NCI-H1694 treated with DMSO at 0.1 percent for 48 hours (cell line): ENCODE data around the gene C10orf90.

Experiments
- DNase-seq: peaks from one replicate; lab custom pipeline; 2025; lab: John Stamatoyannopoulos, UW

The C10orf90 gene

DNA sequence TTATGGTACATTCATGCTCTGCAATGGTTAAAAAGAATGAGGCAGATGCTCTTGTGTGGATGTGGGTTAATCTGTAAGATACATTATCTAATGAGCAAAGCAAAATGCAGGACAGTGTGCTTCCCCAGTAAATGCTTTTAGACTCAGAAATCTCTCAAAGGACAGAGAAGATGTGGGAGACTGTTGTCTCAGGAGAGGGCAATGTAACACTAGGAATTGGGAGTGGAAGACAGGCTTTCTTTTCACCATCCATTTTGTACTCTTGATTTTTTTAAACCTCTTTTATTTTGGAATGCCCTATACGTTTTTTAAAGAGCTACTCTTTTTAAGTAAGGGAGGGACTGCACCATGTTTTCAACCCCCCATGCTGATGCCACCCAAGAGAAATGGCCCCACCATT is 204.7 kb downstream of the C10orf90 start:
- no peak for DNase-seq

DNA sequence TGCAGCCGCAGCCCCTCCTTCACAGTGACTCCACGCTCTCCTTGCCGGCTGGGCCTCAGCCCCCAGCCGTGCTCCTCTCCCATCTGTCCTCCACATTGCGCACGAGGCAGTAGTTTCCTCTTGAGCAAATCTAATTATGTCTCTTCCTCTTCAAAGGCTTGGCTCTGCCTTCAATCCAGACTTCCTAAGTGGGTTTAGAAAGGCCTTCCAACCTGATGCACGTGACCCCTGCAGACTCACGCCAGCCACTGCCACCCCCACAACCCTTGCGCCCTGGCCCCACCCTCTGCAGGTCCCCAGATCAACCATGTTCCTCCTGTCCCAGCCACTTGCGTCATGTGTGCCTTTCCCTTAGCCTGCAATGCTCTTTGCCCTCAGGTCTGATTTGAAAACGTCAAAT is 207.2 kb downstream of the C10orf90 start:
- no peak for DNase-seq

DNA sequence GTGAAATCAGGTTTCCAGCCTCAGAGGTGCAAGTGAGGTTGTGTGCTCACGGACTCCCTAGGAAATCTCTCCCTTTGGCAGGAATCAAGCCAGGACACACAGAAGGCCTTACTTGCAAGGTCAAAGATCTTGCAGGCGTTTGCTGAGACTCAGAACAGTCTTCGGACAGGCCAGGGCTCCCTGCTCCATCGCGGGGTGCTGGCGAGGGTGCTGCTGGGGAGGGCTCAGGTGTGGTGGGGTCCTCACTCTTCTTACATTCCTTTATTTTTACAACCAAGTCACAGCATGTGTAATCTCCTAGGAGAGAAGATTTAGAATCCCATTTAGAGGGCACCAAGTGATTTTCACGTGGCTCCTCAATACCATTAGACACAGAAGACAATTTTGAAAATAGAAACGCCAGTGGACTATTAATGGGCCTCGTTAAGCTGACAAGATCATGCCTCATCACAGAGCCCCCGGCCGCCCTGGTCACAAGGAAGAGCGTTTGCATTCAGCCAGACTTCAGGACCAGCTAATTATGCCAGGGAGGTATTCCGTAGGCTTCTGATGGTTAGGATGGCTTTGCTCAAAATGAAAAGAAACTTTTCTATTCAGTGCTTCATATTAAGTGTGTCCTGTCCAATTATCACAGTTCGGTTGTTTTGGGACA is 209.1 kb downstream of the C10orf90 start:
- no peak for DNase-seq

DNA sequence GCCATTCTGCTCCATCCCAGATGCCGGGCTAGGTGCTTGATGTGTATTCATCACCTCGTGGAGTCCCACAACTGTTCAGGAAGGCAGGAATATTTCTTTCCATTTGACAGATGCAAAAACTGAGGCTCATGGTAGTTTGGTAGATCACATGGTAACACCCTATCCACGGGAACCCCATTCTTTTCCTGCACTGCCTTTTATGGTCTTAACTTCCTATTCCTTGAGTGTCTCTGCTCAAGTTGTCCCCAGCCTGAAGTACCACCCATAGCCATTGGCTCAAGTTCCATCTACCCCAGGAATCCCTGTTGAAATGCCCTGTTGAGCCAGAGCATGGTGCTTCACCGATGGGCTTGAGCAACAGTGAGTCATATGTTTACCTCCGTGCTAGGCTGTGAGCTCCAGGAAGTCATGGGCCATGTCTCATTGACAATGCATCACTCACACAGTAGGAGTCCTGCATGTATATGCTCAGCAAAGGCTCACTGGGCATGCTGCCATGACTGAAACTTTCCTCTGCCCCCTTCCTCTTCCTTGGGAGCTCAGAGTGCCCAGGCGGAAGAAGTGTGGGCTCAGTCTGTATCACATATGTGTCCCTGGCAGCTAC is 210.5 kb downstream of the C10orf90 start:
- no peak for DNase-seq

DNA sequence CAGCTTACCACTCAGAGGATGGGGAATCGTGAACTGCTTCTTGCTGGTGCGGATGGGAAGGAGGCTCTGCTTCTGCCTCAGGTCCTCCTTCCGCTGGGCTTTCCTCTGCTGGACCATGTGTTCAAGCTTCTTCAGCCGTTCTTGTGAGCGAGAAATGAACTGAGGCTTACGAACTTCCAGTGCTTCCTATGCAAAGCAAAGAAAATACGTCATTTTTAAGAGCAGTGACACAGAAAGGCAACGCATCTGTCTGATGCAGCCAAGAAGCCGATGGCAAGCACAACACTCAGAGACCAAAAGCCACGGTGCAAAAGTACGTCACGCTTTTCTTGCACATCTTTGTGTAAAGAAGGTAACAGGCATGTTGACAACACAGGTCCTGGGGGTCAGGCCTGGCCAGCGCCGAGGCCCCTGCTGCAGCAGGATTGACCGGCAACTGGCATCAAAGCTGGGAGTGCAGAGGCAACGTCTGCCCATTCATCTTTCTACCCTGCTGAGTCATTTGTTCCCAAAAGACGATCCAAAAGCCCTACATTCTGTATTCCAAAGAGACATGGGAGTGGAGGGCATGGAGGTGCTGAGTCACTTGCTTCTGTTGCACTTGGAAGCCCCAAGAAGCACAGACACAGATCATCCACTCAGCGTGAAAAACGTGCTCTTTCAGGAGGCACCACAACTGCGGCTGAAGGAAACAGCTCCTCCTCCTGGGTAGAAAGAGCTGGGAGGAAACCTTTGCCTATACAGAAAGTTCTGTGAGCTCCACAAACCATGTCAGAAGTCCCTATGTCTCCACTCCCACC is 211.3 kb downstream of the C10orf90 start:
- no peak for DNase-seq

DNA sequence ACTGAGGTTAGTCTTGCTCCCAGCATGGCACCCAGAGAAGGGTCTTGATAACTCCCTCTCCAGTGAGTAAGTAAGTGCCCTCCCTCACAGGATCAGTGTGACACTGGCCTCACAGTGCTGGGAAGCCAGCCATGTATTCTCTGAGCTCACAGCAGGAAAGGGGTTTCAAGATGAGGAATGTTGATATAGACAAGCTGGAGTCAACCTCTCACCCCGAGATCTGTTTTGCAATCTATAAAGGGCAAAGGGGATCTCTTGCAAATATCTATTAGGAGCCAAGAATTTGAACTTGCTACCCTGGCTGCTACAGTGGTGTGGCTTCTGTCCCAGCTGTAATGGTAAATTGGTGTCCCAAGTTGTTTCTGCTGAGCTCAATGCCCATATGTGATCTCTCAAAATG is 212.0 kb downstream of the C10orf90 start:
- DNase-seq: no peak

DNA sequence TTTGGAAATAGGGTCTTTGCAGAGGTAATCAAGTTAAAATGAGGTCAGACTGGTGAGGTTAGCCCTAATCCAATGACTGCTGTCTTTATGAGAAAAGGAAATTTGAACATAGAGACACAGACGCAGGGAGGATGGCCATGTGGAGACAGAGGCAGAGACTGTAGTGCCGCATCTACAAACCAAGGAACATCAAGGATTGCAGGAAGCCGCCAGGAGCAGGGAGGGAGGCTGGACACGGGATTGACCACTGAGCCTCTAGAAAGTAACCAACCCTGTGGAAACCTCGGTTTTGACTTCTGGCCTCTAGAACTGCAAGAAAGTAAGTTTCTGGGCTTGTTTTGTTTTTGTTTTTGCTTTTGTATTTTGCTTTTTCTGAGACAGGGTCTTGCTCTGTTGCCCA is 213.9 kb downstream of the C10orf90 start:
- DNase-seq: no peak

DNA sequence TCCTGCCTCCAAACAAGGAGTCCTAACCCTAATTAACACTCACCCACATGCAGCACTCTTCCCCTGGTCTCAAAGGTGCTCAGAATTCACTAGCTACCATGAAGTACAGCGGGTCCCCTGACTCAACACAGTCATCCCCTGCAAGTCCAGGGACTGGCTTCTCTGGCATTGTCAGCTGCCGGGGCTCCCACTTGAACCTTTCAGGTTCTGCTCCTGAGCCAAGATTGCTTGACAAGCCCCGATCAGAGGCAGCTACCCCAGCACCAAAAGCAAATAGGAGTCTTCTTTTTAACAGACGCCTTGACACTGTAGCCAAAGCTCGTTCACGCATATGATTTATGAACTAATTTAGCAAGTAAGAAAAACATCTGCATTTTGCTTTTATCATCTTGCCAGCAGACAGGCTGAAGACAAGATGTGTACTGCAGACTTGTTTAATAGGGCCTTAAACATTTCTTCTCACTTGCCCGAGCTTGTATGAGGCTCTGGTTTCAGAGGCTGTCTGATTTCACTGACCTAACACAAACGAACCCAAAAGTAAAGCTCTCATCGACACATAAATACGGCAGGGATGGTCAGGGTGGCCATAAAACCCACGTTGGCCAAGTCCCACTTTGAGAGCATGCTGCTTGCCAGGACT is 214.6 kb downstream of the C10orf90 start:
- no peak for DNase-seq

DNA sequence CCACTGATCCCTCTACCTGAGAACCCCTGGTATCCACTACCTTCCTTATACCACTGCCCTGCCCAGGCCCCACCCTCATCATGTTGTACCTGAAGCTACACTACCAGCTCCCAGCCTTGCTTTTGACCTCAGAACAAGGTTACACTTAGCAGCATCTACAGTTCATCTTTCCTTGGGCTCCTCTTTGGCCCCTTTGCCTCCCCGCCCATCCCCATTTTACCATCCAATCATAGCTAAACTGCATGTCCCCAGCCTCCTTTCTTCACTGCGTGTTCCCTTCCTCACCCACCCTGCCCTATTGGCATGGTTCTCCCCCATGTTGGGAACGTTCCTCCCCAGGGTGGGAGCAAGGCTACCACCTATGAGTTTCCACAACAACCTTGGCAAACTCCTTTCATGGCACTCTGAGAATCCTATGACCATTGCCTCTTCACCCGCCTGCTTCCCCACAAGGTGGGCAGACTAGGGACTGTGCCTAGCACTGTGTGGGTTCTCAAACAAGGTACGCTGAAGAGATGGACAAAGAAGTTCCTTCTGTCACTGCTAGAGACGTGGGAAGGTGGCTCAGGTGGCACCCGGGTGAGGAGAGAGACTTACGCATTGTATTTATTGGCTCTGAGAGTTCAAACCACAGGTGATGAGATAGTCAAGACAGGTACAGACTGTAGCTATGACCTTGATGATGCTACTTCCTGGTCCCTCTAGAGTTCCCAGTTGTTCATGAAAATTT is 215.3 kb downstream of the C10orf90 start:
- DNase-seq: no peak

DNA sequence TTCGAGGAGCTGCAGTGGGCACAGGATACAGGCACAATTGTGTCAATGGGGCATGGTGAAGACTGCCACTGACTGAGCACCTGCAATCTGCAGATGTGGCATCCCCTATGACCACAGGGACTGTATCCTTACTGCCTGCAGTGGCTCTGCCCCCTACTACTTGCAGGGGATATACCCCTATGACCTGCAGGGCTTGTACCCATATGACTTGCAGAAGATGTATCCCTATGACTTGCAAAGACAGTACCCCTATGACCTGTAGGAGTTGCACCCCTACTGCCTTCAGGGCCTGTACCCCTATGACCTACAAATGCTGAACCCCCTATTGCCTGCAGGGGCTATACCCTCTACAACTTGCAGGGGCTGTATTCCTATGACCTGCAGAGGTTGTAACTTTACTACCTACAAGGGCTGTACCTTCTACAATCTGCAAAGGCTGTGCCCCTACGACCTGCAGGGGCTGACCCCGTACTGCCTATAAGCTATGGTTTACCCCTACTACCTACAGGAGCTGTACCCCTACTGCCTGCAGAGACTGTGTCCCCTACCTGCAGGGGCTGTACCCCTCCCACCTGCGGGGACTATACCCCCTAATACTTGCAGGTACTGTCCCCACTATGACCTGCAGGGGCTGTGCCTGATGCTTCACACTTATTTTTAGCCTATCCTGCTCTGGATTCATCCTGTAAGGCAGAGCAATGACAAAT is 216.3 kb downstream of the C10orf90 start:
- no peak for DNase-seq

DNA sequence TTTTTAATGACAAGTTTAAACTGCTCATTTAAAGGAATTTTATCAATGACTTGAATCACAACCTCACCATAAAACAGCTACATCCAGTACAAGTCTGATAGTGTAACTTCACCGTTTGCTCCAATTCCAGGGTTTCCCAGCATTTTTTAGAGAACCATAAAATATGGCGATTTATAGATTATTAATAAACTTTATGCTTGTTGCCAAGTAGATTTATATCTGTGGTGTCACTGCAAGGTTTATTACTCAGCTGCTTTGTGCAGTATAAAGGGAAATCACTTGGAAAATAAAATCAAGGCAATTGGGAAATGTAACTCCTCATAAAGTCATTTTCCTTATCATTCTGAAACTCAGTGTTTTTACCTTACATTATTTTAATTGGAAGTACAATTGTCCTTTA is 218.2 kb downstream of the C10orf90 start:
- no peak for DNase-seq

DNA sequence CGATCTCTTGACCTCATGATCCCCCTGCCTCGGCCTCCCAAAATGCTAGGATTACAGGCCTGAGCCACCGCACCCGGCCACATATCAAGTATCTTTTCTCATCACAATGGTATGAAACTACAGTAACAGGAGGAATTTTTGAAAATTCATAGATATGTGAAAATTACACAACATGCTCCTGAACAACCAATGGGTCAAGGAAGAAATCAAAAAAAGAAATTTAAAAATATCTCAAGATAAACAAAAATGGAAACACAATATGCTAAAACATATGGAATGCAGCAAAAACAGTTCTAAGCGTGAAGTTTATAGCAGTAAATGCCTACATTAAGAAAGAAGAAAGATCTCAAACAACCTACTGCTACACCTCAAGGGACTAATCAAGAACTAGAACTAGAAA is 222.4 kb downstream of the C10orf90 start:
- no peak for DNase-seq

DNA sequence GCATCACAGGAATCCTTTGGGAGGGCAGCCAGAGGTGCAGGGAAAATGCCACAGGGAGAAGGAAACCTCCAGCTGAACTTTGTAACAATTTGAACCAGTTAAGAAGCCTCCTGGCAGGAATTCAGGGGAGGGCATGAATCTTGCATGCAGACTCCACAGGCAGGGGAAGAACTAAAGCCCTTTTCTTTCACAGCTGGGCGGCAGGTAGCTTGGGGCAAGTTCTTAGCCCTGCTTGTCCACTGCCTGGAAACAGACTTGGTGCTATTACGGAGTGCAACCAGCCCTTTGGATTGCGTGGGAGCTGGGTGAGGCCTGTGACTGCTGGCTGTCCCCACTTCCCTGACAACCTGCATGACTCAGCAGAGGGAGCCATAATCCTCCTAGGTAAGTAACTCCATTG is 230.6 kb downstream of the C10orf90 start:
- no peak for DNase-seq

DNA sequence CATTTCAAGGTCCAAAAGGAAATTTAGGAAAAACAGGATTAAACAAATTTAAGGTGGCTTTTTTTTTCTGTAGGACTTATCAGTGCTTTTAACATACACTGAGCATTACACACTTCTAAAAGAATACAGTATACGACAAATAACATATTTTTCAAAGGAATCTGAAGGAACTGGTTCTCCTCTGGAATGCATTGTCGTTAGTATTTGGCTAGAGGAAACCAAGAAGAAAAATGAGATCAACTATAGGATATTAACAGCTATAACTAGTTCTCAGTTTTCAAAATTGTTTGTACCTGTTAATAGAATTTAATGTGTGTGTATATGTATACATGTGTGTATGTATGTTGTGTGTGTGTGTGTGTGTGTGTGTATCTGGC is 232.1 kb downstream of the C10orf90 start:
- DNase-seq: no peak

DNA sequence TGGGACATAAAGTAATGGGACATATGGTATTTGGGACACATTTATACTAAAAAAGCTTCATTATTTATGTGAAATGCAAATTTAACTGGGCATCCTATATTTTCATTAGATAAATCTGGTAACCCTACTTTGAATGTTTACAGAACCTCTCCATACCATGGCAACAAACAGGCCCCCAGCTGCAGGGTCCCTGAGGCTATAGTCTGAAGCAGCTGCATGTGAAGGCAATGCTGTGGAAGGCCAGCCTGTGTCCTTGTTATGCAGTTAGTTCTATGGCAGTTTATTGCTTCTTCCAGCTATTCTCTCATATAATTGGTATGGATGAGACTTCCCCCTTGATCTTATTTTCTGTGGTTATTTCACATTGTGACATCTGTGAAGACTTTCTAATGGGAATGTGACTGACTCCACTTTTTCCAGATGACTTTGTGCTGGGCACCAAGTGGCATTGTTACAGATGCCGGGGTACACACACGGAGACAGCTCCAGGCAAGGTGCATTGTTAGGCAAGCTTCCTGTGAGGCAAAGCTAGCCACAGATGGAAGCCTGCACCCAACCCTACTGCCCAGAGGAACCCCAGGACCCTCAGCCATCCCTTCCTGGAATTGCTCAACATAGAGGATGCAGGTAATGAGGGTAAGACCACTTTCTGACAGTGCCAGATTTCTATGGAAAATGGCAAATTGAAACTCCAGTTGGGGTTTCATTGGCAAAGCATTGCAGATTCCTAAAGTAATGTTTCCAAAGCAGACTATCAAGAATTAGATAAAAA is 232.7 kb downstream of the C10orf90 start:
- DNase-seq: no peak

DNA sequence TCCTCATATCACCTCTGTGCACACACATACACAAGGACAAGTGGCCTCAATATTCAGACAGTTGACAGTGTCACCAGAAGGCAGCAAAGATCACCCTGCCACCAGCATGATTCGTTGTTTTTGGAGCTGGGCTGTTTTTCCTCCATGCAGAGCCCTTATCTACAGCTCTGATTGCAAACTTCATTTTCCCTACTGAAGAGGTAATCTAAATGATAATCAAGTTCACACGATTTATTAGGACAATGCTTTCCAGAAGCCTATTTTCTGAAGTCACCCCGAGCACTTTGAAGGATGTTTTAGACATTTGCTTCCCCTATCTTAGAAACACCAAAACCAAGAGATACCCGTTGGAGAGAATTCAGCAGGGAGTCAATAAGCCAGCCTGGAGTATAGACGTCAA is 236.3 kb downstream of the C10orf90 start:
- no peak for DNase-seq

DNA sequence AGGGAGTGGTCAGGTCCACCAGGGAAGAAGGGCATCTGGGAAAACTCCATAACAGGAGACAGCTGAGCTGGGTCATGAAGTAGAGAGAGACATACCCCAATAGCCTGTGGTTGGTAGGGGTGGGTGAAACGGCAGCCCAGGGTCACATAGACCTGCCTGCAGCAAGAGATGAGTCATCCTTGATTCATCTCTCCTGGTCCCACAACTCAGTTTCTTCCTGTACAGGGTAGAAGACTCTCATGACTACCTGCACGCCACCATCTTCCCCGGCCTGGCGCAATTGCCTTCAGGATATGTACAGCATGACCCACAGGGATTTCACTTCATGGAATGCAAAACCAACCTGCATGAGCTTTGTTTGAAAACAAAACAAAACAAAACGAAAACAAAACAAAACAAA is 237.1 kb downstream of the C10orf90 start:
- no peak for DNase-seq

DNA sequence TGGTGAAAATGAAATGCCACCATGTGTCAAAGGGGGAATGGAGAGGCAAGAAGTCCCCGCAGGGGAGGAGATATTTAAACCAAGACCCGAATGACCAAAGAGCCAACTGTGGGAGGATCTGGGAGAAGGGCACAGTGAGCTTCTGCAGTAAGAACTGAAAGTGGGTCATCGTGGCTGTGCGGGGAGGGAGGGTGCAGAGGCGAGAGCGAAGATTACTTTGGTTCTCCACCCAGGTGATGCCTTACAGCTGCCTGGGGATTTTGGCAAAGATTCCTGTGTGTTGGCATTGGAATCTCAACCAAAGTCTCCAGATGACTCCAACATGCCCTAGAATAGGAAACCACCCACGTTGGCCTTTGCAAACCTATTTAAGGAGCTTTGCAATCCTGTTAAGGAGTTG is 238.0 kb downstream of the C10orf90 start:
- no peak for DNase-seq

DNA sequence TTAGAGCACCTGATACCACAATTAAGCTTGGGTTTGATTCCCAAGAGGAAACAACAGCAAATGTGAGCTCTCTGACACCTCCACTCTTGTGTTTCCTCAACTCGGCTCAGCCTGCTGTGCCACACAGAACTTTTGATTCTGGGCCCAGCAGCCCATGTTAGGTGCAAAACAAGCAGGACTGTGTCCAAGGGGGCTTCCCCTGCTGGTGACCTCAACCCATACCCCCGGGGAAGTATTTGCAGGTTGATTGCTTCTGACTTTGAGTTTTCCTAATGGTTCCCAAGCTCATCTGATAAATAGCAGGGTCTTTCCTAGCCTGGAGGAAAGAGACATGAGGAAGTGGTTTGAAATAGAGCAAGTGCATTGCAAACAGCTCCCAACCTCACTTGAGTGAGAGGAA is 238.7 kb downstream of the C10orf90 start:
- no peak for DNase-seq

DNA sequence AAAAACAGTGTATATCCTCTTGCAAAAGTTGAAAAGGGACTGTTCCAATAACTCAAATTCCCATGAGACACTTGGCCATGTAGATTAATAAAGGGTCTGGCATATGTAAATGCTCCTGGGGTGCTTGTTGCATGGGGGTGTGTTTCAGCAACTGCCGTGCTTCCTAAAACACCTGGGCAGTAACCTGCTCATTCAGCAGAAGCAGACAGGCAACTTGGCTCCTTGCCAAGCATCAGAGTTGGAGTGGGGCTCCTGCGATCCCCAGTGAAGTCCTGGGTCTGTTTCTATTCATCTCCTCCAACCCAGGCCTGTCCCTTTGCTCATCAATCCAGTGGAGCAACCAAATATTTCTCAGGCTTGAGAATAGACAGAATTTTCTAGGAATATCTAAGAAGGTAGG is 240.0 kb downstream of the C10orf90 start:
- no peak for DNase-seq

DNA sequence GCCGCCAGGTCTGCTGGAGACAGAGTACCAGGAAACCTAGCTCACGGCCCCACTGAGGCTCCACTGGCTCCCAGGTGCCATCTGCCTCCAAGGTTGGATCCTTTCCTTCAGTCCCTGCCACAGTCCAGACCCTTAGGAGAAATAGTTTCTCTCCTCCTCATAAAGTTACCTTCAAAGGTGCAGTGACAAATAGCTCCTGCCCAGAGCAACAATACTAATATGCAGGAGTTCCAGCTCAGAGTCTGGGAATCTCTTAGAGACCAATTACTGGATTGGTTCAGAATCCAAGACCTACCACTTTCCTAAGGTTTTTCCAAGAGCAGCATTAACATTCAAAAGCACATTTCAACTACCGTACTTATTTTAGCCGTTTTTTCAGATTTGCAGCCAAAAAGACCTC is 241.2 kb downstream of the C10orf90 start:
- DNase-seq: no peak
